Superior temporal gyrus (tissue), 1 donor: Measurements from ENCODE around the gene FYTTD1.
"Not testable (repeated sequence)": the region's sequence is repeated elsewhere in the genome, so short reads cannot be mapped to it uniquely, and the experiment has no call there.

Experiments
- DNase-seq: peaks from one replicate; pipeline ENCODE4 v3.0.0-alpha.2; 2016; ENCODE audit errors: extremely low spot score

Gene FYTTD1

GRCh38 chr3:197749601-197750395, at the start of gene FYTTD1:
TSS of gene FYTTD1 (plus strand) at chr3:197749883. CDS start at chr3:197749972, 89 bp downstream.
- peak; percentile 93 for DNase-seq

- DNase-seq, result no peak
Observed at GRCh38 chr3:197700095-197700494, 49.6 kb upstream of the FYTTD1 start.

GRCh38 chr3:197701841-197702240, 47.8 kb upstream of the FYTTD1 start:
- no peak for DNase-seq

- no peak for DNase-seq
Observed at GRCh38 chr3:197706658-197707057, 43.0 kb upstream of the FYTTD1 start.

GRCh38 chr3:197709135-197709534, 40.5 kb upstream of the FYTTD1 start:
- no peak for DNase-seq

GRCh38 chr3:197710965-197711364, 38.7 kb upstream of the FYTTD1 start:
- not testable (repeated sequence) for DNase-seq

GRCh38 chr3:197711973-197712707, 37.5 kb upstream of the FYTTD1 start:
- peak; percentile 95 for DNase-seq

- DNase-seq, result no peak
Observed at GRCh38 chr3:197713477-197713822, 36.2 kb upstream of the FYTTD1 start.

- no peak for DNase-seq
Observed at GRCh38 chr3:197714251-197714650, 35.4 kb upstream of the FYTTD1 start.

- DNase-seq, result no peak
Observed at GRCh38 chr3:197718891-197719290, 30.8 kb upstream of the FYTTD1 start.

GRCh38 chr3:197720694-197721093, 29.0 kb upstream of the FYTTD1 start:
- DNase-seq, result no peak

- DNase-seq, result no peak
Observed at GRCh38 chr3:197722734-197723133, 26.9 kb upstream of the FYTTD1 start.

GRCh38 chr3:197727878-197728277, 21.8 kb upstream of the FYTTD1 start:
- DNase-seq, result not testable (repeated sequence)

- DNase-seq, result no peak
Observed at GRCh38 chr3:197728487-197728886, 21.2 kb upstream of the FYTTD1 start.

- DNase-seq, result no peak
Observed at GRCh38 chr3:197730200-197730599, 19.5 kb upstream of the FYTTD1 start.

GRCh38 chr3:197730770-197731169, 18.9 kb upstream of the FYTTD1 start:
- DNase-seq, result not testable (repeated sequence)

GRCh38 chr3:197731483-197731882, 18.2 kb upstream of the FYTTD1 start:
- DNase-seq, result not testable (repeated sequence)

- no peak for DNase-seq
Observed at GRCh38 chr3:197733042-197733441, 16.6 kb upstream of the FYTTD1 start.

GRCh38 chr3:197734667-197735318, 14.9 kb upstream of the FYTTD1 start:
- no peak for DNase-seq

- no peak for DNase-seq
Observed at GRCh38 chr3:197736010-197736490, 13.6 kb upstream of the FYTTD1 start.

GRCh38 chr3:197736491-197737318, 13.0 kb upstream of the FYTTD1 start, which contains the start of gene RUBCN:
TSS of gene RUBCN (minus strand) at chr3:197736904. CDS start at chr3:197736719, 185 bp downstream.
- peak; percentile 95 for DNase-seq

- no peak for DNase-seq
Observed at GRCh38 chr3:197737319-197737649, 12.4 kb upstream of the FYTTD1 start.
